CD14-positive monocyte (primary cell): ENCODE data around the gene MBIP. TPM values are rescaled to one million over a fixed set of nuclear protein-coding genes. Genes with fewer than 3 reads are reported as not detected.

Source experiments
- DNase-seq, 3 donors: peaks; one replicate each; pipeline ENCODE4 v3.0.0-alpha.2; 2011 to 2022
- H2AFZ ChIP-seq: 2 replicates; pipeline ENCODE4 v1.6.0; 2012; ENCODE audit warnings: mild to moderate bottlenecking, low read depth, low read length, inconsistent platforms; ENCODE audit not compliant: insufficient read depth, poor library complexity, severe bottlenecking
- H3K27ac ChIP-seq, 2 donors: 1 replicate in 1 of 2; 2 replicates in 1 of 2; pipeline ENCODE4 v1.5.1; 2012 to 2013; ENCODE audit warnings: low read length in 2 of 2, control low read depth in 1 of 2, inconsistent platforms in 1 of 2, low read depth in 1 of 2, mild to moderate bottlenecking in 1 of 2
- H3K27me3 ChIP-seq, 2 donors: one replicate each; pipeline versions ENCODE4 v1.6.0 to v1.6.1; 2011 to 2013; ENCODE audit warnings: low read length in 2 of 2; ENCODE audit not compliant: control insufficient read depth in 2 of 2, insufficient read depth in 2 of 2
- H3K36me3 ChIP-seq, 2 donors: replicated peaks in 1 of 2; 1 replicate in 1 of 2; 2 replicates in 1 of 2; pipeline versions ENCODE4 v1.5.1 to v1.6.1; 2012 to 2013; ENCODE audit warnings: low read length in 2 of 2, control low read depth in 1 of 2, inconsistent platforms in 1 of 2, mild to moderate bottlenecking in 1 of 2; ENCODE audit not compliant: insufficient read depth in 2 of 2, control insufficient read depth in 1 of 2
- H3K4me1 ChIP-seq, 2 donors: 1 replicate in 1 of 2; 2 replicates in 1 of 2; pipeline versions ENCODE4 v1.5.1 to v1.6.1; 2012 to 2013; ENCODE audit warnings: low read length in 2 of 2, control low read depth in 1 of 2, inconsistent platforms in 1 of 2, mild to moderate bottlenecking in 1 of 2, moderate library complexity in 1 of 2; ENCODE audit not compliant: insufficient read depth in 2 of 2, control insufficient read depth in 1 of 2
- H3K4me2 ChIP-seq: replicated peaks from 2 replicates; pipeline ENCODE3; 2012; ENCODE audit warnings: low read length, moderate library complexity, mild to moderate bottlenecking; ENCODE audit not compliant: poor library complexity, severe bottlenecking; ENCODE audit errors: extremely low read depth
- H3K4me3 ChIP-seq, 3 experiments: fragments of 200-600 bp in 1 of 3; sonication (generic) in 1 of 3; replicated peaks in 1 of 3; 1 replicate in 2 of 3; 2 replicates in 1 of 3; pipeline ENCODE4 v1.5.1; 2011 to 2013; ENCODE audit warnings: low read length in 3 of 3, mild to moderate bottlenecking in 3 of 3, control low read depth in 2 of 3, low read depth in 2 of 3, inconsistent platforms in 1 of 3, moderate library complexity in 1 of 3
- H3K79me2 ChIP-seq: 2 replicates; pipeline ENCODE4 v1.6.0; 2012; ENCODE audit warnings: mild to moderate bottlenecking, control low read depth, inconsistent platforms, low read length, moderate library complexity; ENCODE audit not compliant: insufficient read depth
- H3K9ac ChIP-seq: 2 replicates; pipeline ENCODE4 v1.6.0; 2017; ENCODE audit warnings: low read length, mild to moderate bottlenecking; ENCODE audit not compliant: insufficient read depth, poor library complexity, severe bottlenecking
- H3K9me3 ChIP-seq, 2 donors: replicated peaks in 1 of 2; 1 replicate in 1 of 2; 2 replicates in 1 of 2; pipeline versions ENCODE4 v1.5.1 to v1.6.1; 2012 to 2013; ENCODE audit warnings: low read length in 2 of 2, control low read depth in 1 of 2; ENCODE audit not compliant: control insufficient read depth in 1 of 2, insufficient read depth in 1 of 2
- H4K20me1 ChIP-seq: 2 replicates; pipeline ENCODE4 v1.6.0; 2012; ENCODE audit warnings: mild to moderate bottlenecking, low read length, control low read depth, moderate library complexity; ENCODE audit not compliant: insufficient read depth
- H3K27ac Mint-ChIP-seq, 7 donors: one replicate each; pipeline ENCODE4 v1.8.0; 2020; ENCODE audit warnings: mild to moderate bottlenecking in 7 of 7, mixed read lengths in 7 of 7, moderate library complexity in 6 of 7, inconsistent platforms in 2 of 7
- H3K27me3 Mint-ChIP-seq, 3 donors: one replicate each; pipeline ENCODE4 v1.8.0; 2021 to 2022; ENCODE audit warnings: low read depth in 3 of 3, mild to moderate bottlenecking in 3 of 3, mixed read lengths in 3 of 3, moderate library complexity in 3 of 3, inconsistent platforms in 1 of 3
- H3K36me3 Mint-ChIP-seq, 2 donors: one replicate each; pipeline ENCODE4 v1.8.0; 2020; ENCODE audit warnings: mixed read lengths in 2 of 2, inconsistent platforms in 1 of 2, mild to moderate bottlenecking in 1 of 2
- H3K4me1 Mint-ChIP-seq: one replicate; pipeline ENCODE4 v1.8.0; 2020; ENCODE audit warnings: mild to moderate bottlenecking, mixed read lengths
- H3K4me3 Mint-ChIP-seq, 2 donors: one replicate each; pipeline ENCODE4 v1.8.0; 2020; ENCODE audit warnings: mild to moderate bottlenecking in 2 of 2, mixed read lengths in 2 of 2, moderate library complexity in 1 of 2
- H3K9me3 Mint-ChIP-seq, 7 donors: one replicate each; pipeline ENCODE4 v1.8.0; 2020 to 2022; ENCODE audit warnings: mixed read lengths in 7 of 7, mild to moderate bottlenecking in 6 of 7, moderate library complexity in 6 of 7, inconsistent platforms in 2 of 7
- CTCF ChIP-seq: fragments of 200-600 bp; IDR thresholded peaks from one replicate; pipeline ENCODE4 v1.8.0; 2022; ENCODE audit warnings: antibody characterized with exemption, mild to moderate bottlenecking
- WGBS: methylation state at CpG from one replicate; pipeline ENCODE4 v1.1.5; 2013; ENCODE audit warnings: missing lambda C conversion rate; ENCODE audit not compliant: insufficient coverage; 5-methylcytosine and 5-hydroxymethylcytosine counted together
- intact Hi-C, 2 donors: fragments of 100-400 bp; cut with micrococcal nuclease; formaldehyde crosslinking; loops; one replicate each; pipeline versions ENCODE4 v1.15.0 to v1.15.1; 2023
- polyA plus RNA-seq, 3 donors: library from polyadenylated mRNA; depleted of rRNA in 1 of 3; unstranded in 2 of 3; stranded (reverse) in 1 of 3; fragments of 300-500 nt in 2 of 3; fragments of >200 nt in 1 of 3; fragmentation: Illumina TruSeq in 2 of 3; gene quantifications; 1 replicate in 2 of 3; 2 replicates in 1 of 3; pipeline ENCODE4 v1.2.3, GENCODE V29; 2012 to 2021

Gene MBIP
- polyA plus RNA-seq, 3 donors: 6.6 to 9.1 (median 8.0) TPM

GRCh38 chr14:36365766-36366165 is 45.3 kb upstream of the MBIP start:
- H3K27ac ChIP-seq: no peak overlapping the region
- no peaks in the 10 kb centered on the region for H3K9me3 ChIP-seq
- H3K36me3 Mint-ChIP-seq: no peaks in the 10 kb centered on the region
- no peak overlapping the region for H3K4me3 ChIP-seq
- no peak overlapping the region for H3K9ac ChIP-seq
- no peaks in the 10 kb centered on the region for H3K79me2 ChIP-seq
- WGBS: no CpG with 5 or more reads among the region's 2 CpGs
- H3K36me3 ChIP-seq: no peaks in the 10 kb centered on the region
- H2AFZ ChIP-seq: no peak overlapping the region
- peaks cover 12 to 16% of the 10 kb centered on the region in 2 donors for H3K4me1 ChIP-seq
- peaks cover 11 to 12% of the 10 kb centered on the region in 2 donors for H3K27me3 ChIP-seq
- no peak for DNase-seq
- no peak for TF ChIP-seq CTCF
- H3K9me3 Mint-ChIP-seq: peaks cover 0 to 2% (median 0%) of the 10 kb centered on the region in 7 donors
- H3K27ac Mint-ChIP-seq: no peak overlapping the region
- H4K20me1 ChIP-seq: no peaks in the 10 kb centered on the region
- peaks cover 4 to 10% (median 9%) of the 10 kb centered on the region in 3 donors for H3K27me3 Mint-ChIP-seq
- no peak overlapping the region for H3K4me3 Mint-ChIP-seq
- intact Hi-C loops: loop anchor here in 1 of 2 donors (10.0 kb wide), 1 partner anchor 151 kb away; no protein-coding TSS in a partner anchor
- peaks cover 17% of the 10 kb centered on the region for H3K4me1 Mint-ChIP-seq
- H3K4me2 ChIP-seq: no peak overlapping the region

GRCh38 chr14:36363704-36364103 is 43.3 kb upstream of the MBIP start:
- Mint-ChIP-seq H3K27ac (no peak overlapping the region), H3K36me3 (no peaks in the 10 kb centered on the region), H3K9me3 (peaks cover 0 to 2% (median 0%) of the 10 kb centered on the region in 7 donors), H3K4me1 (peaks cover 18% of the 10 kb centered on the region), H3K4me3 (no peak overlapping the region), H3K27me3 (peaks cover 4 to 6% (median 5%) of the 10 kb centered on the region in 3 donors)
- H3K4me3 ChIP-seq: no peak overlapping the region
- H2AFZ ChIP-seq: no peak overlapping the region
- H3K27me3 ChIP-seq: peaks cover 11 to 12% of the 10 kb centered on the region in 2 donors
- H3K4me2 ChIP-seq: no peak overlapping the region
- no peak for DNase-seq
- intact Hi-C loops: loop anchor here in 1 of 2 donors (10.0 kb wide), 1 partner anchor 149 kb away; no protein-coding TSS in a partner anchor
- WGBS: 44% methylated on average over 2 of the region's 2 CpGs
- TF ChIP-seq CTCF: no peak
- no peak overlapping the region for H3K27ac ChIP-seq
- H3K9me3 ChIP-seq: no peaks in the 10 kb centered on the region
- H3K79me2 ChIP-seq: no peaks in the 10 kb centered on the region
- peaks cover 14 to 18% of the 10 kb centered on the region in 2 donors for H3K4me1 ChIP-seq
- H3K9ac ChIP-seq: no peak overlapping the region
- H3K36me3 ChIP-seq: no peaks in the 10 kb centered on the region
- no peaks in the 10 kb centered on the region for H4K20me1 ChIP-seq
